ENCODE results near the gene TRIM63.

The TRIM63 gene

GRCh38 chr1:26059906-26060305, 7.5 kb downstream of the TRIM63 start:
- Histone ChIP-seq H3K4me3 (replicated peaks; ENCODE audit: low read depth, low read length) (no peak overlapping the region), H3K36me3 (ENCODE audit: control insufficient read depth, insufficient read depth, low read length) (no peaks in the 10 kb centered on the region), H3K27me3 (replicated peaks; ENCODE audit: control insufficient read depth, insufficient read depth, low read length) (no peaks in the 10 kb centered on the region; the same call in 1 of the 2 replicates)
- DNase-seq (ENCODE audit: extremely low read depth, insufficient read length) = no peak
- TF ChIP-seq CTCF (IDR thresholded peaks at IDR 0.05; ENCODE audit: insufficient read depth, low read length, poor library complexity, severe bottlenecking) = no peak

DNA sequence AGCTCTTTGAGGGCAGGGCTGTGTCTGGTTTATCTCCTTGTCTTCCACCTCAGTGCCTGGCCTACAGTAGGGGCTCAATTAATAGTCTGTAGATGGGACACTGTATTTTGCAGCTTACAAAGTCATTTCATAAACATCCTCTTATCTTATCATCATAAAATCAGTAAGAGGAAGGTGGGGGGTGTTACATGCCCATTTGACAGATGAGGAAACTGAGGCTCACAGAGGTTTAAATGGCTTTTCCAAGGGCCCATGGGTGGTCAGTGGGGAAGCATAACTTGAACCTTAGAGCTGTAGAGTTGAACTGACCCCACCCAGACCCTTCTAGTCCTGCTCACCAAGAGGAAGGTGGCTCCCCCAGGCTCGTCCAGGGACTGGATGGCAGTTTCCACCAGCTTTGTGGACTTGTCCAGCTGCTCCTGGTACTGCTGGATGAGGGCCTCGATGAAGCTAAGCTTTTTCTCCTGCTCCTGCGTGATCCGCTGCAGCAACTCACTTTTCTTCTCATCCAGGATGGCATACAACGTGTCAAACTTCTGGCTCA, 9.3 kb downstream of the TRIM63 start:
- Histone ChIP-seq H3K4me3 (replicated peaks; ENCODE audit: low read depth, low read length) (no peak overlapping the region), H3K27me3 (replicated peaks; ENCODE audit: control insufficient read depth, insufficient read depth, low read length) (no peaks in the 10 kb centered on the region; the same call in 1 of the 2 replicates), H3K36me3 (ENCODE audit: control insufficient read depth, insufficient read depth, low read length) (no peaks in the 10 kb centered on the region)
- no peak for DNase-seq (ENCODE audit: extremely low read depth, insufficient read length)
- no peak for TF ChIP-seq CTCF (IDR thresholded peaks at IDR 0.05; ENCODE audit: insufficient read depth, low read length, poor library complexity, severe bottlenecking)

- TF ChIP-seq CTCF (IDR thresholded peaks at IDR 0.05; ENCODE audit: insufficient read depth, low read length, poor library complexity, severe bottlenecking) = no peak
- Histone ChIP-seq H3K36me3 (ENCODE audit: control insufficient read depth, insufficient read depth, low read length) (no peaks in the 10 kb centered on the region), H3K4me3 (replicated peaks; ENCODE audit: low read depth, low read length) (no peak overlapping the region), H3K27me3 (replicated peaks; ENCODE audit: control insufficient read depth, insufficient read depth, low read length) (no peaks in the 10 kb centered on the region; the same call in 1 of the 2 replicates)
- no peak for DNase-seq (ENCODE audit: extremely low read depth, insufficient read length)
Observed at GRCh38 chr1:26057189-26057588, 10.2 kb downstream of the TRIM63 start.

- H3K4me3 ChIP-seq (replicated peaks; ENCODE audit: low read depth, low read length) = no peak overlapping the region
- DNase-seq (ENCODE audit: extremely low read depth, insufficient read length) = no peak
- no peak for TF ChIP-seq CTCF (IDR thresholded peaks at IDR 0.05; ENCODE audit: insufficient read depth, low read length, poor library complexity, severe bottlenecking)
- H3K27me3 ChIP-seq (replicated peaks; ENCODE audit: control insufficient read depth, insufficient read depth, low read length) = no peaks in the 10 kb centered on the region; the same call in 1 of the 2 replicates
- H3K36me3 ChIP-seq (ENCODE audit: control insufficient read depth, insufficient read depth, low read length) = no peaks in the 10 kb centered on the region
Observed at GRCh38 chr1:26055041-26055440, 12.4 kb downstream of the TRIM63 start.

DNA sequence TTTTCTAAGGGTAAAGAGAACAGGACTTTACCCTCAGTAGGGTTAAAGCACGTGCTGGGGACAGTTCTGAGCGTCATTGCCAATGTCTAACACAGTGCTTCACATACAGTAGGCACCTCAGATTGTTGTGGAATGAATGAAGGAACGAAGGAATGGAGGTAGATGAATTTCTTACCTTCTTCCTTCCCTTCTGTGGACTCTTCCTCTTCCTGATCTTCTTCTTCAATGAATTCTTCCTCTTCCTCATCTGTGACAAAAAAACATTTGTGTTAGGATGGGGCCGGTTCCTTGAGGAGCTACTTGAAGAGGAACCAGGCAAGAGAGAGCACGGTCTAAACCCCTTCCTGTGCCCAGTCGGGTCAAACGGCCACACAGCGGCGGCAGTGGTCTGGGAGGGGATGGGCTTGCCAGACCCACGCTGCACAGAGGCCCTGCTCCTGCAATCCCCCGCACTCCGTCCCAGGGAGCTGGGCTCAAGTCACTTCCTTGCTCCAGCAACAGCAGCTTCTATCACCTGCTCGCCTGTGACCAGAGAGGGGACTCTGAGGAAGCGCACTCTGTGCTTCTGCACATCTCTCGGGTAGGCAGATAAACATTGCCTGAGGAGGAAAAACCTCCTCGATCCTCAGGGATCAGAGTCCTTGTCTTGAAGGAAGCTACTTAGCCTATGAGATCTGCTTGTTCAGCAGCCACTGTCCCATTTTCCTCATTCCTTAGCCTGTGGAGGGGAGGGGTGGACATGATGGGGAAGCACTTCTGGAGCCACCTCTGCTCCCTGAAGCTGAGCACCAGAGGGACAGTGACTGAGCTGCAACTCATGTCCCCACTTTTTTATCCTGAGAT, 13.5 kb downstream of the TRIM63 start:
- no peak for DNase-seq (ENCODE audit: extremely low read depth, insufficient read length)
- no peak for TF ChIP-seq CTCF (IDR thresholded peaks at IDR 0.05; ENCODE audit: insufficient read depth, low read length, poor library complexity, severe bottlenecking)

More for the DNA sequence above, 13.5 kb downstream of the TRIM63 start:
- Histone ChIP-seq H3K36me3 (ENCODE audit: control insufficient read depth, insufficient read depth, low read length) (no peaks in the 10 kb centered on the region), H3K27me3 (replicated peaks; ENCODE audit: control insufficient read depth, insufficient read depth, low read length) (no peaks in the 10 kb centered on the region; the same call in 1 of the 2 replicates), H3K4me3 (replicated peaks; ENCODE audit: low read depth, low read length) (no peak overlapping the region)

Measured in GM06990 (cell line).